GM18907 (cell line): ENCODE results near the gene GNAQ.

Source experiments
- ATAC-seq: cut with Tn5 transposase; IDR thresholded peaks from one replicate; pipeline ENCODE4 v1.9.1; 2021; ENCODE audit warnings: mild to moderate bottlenecking, moderate library complexity; ENCODE audit not compliant: unreplicated experiment

Gene GNAQ

GRCh38 chr9:77854258-77854915 is 177.2 kb downstream of the GNAQ start:
- no peak for ATAC-seq

- no peak for ATAC-seq
These were observed 177.9 kb downstream of the GNAQ start for GRCh38 chr9:77853716-77854115.

GRCh38 chr9:77851882-77852595 is 179.6 kb downstream of the GNAQ start:
- no peak for ATAC-seq

GRCh38 chr9:77848897-77849296 is 182.7 kb downstream of the GNAQ start:
- no peak for ATAC-seq

GRCh38 chr9:77848404-77848803 is 183.2 kb downstream of the GNAQ start:
- ATAC-seq, result no peak

GRCh38 chr9:77847626-77848025 is 184.0 kb downstream of the GNAQ start:
- ATAC-seq, result no peak

GRCh38 chr9:77847059-77847499 is 184.5 kb downstream of the GNAQ start:
- ATAC-seq, result no peak

- ATAC-seq, result no peak
These were observed 187.2 kb downstream of the GNAQ start for GRCh38 chr9:77844415-77844814.

GRCh38 chr9:77843871-77844155 is 187.8 kb downstream of the GNAQ start:
- ATAC-seq, result no peak

- no peak for ATAC-seq
These were observed 188.3 kb downstream of the GNAQ start for GRCh38 chr9:77843076-77843870.

GRCh38 chr9:77841739-77842386 is 189.7 kb downstream of the GNAQ start:
- ATAC-seq, result peak; percentile 95

GRCh38 chr9:77839459-77840140 is 192.0 kb downstream of the GNAQ start:
- ATAC-seq, result no peak

GRCh38 chr9:77838986-77839385 is 192.6 kb downstream of the GNAQ start:
- ATAC-seq, result no peak

GRCh38 chr9:77834898-77835488 is 196.6 kb downstream of the GNAQ start:
- ATAC-seq, result no peak

GRCh38 chr9:77833561-77834429 is 197.8 kb downstream of the GNAQ start:
- ATAC-seq, result no peak

GRCh38 chr9:77832639-77833038 is 199.0 kb downstream of the GNAQ start:
- ATAC-seq, result no peak

GRCh38 chr9:77831781-77832180 is 199.8 kb downstream of the GNAQ start:
- no peak for ATAC-seq

- ATAC-seq, result no peak
These were observed 200.9 kb downstream of the GNAQ start for GRCh38 chr9:77830618-77831285.

- ATAC-seq, result no peak
These were observed 202.2 kb downstream of the GNAQ start for GRCh38 chr9:77829420-77829819.
